PC-9 (cell line): Measurements from ENCODE around the gene GOLGA6A. TPM values are rescaled to one million over a fixed set of nuclear protein-coding genes. Genes with fewer than 3 reads are reported as not detected.

Source experiments
- BruUV-seq: library from RNA; stranded (reverse); fragments of 400-500 nt; replicated peaks from 2 replicates; lab custom pipeline; 2021; lab: Mats Ljungman, UMichigan
- CTCF ChIA-PET: fragments of 300-600 bp; sonication (Branson Sonifier 250); formaldehyde crosslinking; loops from one replicate; lab custom pipeline; 2022; ENCODE audit warnings: antibody characterized with exemption; lab: Charles Lee
- POLR2A ChIA-PET: fragments of 300-600 bp; sonication (Branson Sonifier 250); formaldehyde crosslinking; loops from one replicate; lab custom pipeline; 2022; ENCODE audit warnings: antibody characterized with exemption; ENCODE audit not compliant: unreplicated experiment; lab: Charles Lee
- DNase-seq, 2 experiments: peaks; one replicate each; pipeline versions ENCODE4 v3.0.0 to v3.0.0-alpha.2; 2015 to 2022; ENCODE audit warnings: mixed read lengths in 1 of 2
- H2AFZ ChIP-seq: fragments of 200-600 bp; sonication (generic); 2 replicates; pipeline ENCODE4 v1.8.1; 2017; ENCODE audit warnings: antibody characterized with exemption
- H3F3A ChIP-seq: fragments of 200-600 bp; sonication (generic); 2 replicates; pipeline ENCODE4 v1.8.1; 2017; ENCODE audit warnings: antibody characterized with exemption, mild to moderate bottlenecking, low read depth; ENCODE audit not compliant: insufficient read depth
- H3K27ac ChIP-seq: fragments of 200-600 bp; sonication (generic); 2 replicates; pipeline ENCODE4 v1.6.1; 2016; ENCODE audit warnings: mixed run types
- H3K27me3 ChIP-seq: fragments of 200-600 bp; sonication (generic); 2 replicates; pipeline ENCODE4 v1.6.1; 2016; ENCODE audit warnings: low read depth, mixed run types; ENCODE audit not compliant: insufficient read depth
- H3K36me3 ChIP-seq: fragments of 200-600 bp; sonication (generic); 2 replicates; pipeline ENCODE4 v1.6.1; 2016; ENCODE audit warnings: low read depth, mixed run types
- H3K4me1 ChIP-seq: fragments of 200-600 bp; sonication (generic); replicated peaks from 2 replicates; pipeline ENCODE4 v1.6.1; 2016; ENCODE audit warnings: mixed run types; ENCODE audit not compliant: insufficient read depth
- H3K4me2 ChIP-seq: fragments of 200-600 bp; sonication (generic); 2 replicates; pipeline ENCODE4 v1.6.1; 2017; ENCODE audit warnings: mixed run types
- H3K4me3 ChIP-seq: fragments of 200-600 bp; sonication (generic); 2 replicates; pipeline ENCODE4 v1.6.1; 2016; ENCODE audit warnings: mixed run types
- H3K79me2 ChIP-seq: fragments of 200-600 bp; sonication (generic); 2 replicates; pipeline ENCODE4 v1.6.1; 2017; ENCODE audit warnings: low read depth, mixed run types
- H3K9me2 ChIP-seq: fragments of 200-600 bp; sonication (generic); 2 replicates; pipeline ENCODE4 v1.8.1; 2017; ENCODE audit warnings: mild to moderate bottlenecking; ENCODE audit not compliant: insufficient read depth
- H3K9me3 ChIP-seq: fragments of 200-600 bp; sonication (generic); 2 replicates; pipeline ENCODE4 v1.8.1; 2016; ENCODE audit warnings: low read depth; ENCODE audit not compliant: insufficient read depth
- H4K20me1 ChIP-seq: fragments of 200-600 bp; sonication (generic); 2 replicates; pipeline ENCODE4 v1.8.1; 2017; ENCODE audit not compliant: insufficient read depth
- CTCF ChIP-seq: fragments of 200-600 bp; sonication (generic); conservative IDR thresholded peaks from 2 replicates; pipeline ENCODE4 v1.6.1; 2017; ENCODE audit warnings: mixed run types, antibody characterized with exemption, mild to moderate bottlenecking, moderate library complexity
- EZH2 ChIP-seq: fragments of 200-600 bp; sonication (generic); IDR thresholded peaks from 2 replicates; pipeline ENCODE4 v1.8.0; 2017; ENCODE audit warnings: antibody characterized with exemption, low read depth
- intact Hi-C: fragments of 100-400 bp; cut with micrococcal nuclease; formaldehyde crosslinking; loops from one replicate; pipeline ENCODE4 v1.10.0; 2022; ENCODE audit not compliant: unreplicated experiment
- total RNA-seq: library from RNA; stranded (reverse); gene quantifications from 2 replicates; pipeline ENCODE4 v1.2.3, GENCODE V29; 2021

GOLGA6A gene
- total RNA-seq, 1 experiment from 2014 or later = not detected

- H3K27me3 ChIP-seq = no peaks in the 10 kb centered on the region
- 0 out of 2 replicates have a peak, but pooled peaks cover 3% of the 10 kb centered on the region for H3F3A ChIP-seq
- CTCF ChIA-PET = no interaction called here
- H3K9me2 ChIP-seq = no peaks in the 10 kb centered on the region
- no peak overlapping the region for H2AFZ ChIP-seq
- no peaks in the 10 kb centered on the region; the same call in 1 of the 2 replicates for H4K20me1 ChIP-seq
- H3K27ac ChIP-seq = no peak overlapping the region
- POLR2A ChIA-PET = no interaction called here
- no peaks in the 10 kb centered on the region for H3K79me2 ChIP-seq
- H3K9me3 ChIP-seq = no peaks in the 10 kb centered on the region
- intact Hi-C loops = loop anchor here (10.0 kb wide), 1 partner anchor 58 kb away; no protein-coding TSS in a partner anchor
- BruUV-seq = no TSS peak
- TF ChIP-seq CTCF = no peak
- TF ChIP-seq EZH2 = no peak
- no peaks in the 10 kb centered on the region for H3K36me3 ChIP-seq
- H3K4me3 ChIP-seq = no peak overlapping the region
- no peak for DNase-seq
- no peak overlapping the region for H3K4me2 ChIP-seq
- no peaks in the 10 kb centered on the region for H3K4me1 ChIP-seq
Observed at GRCh38 chr15:74032606-74033561, 49.5 kb downstream of the GOLGA6A start.

- CTCF ChIA-PET = no interaction called here
- 0 out of 2 replicates have a peak, but pooled peaks cover 3% of the 10 kb centered on the region for H3F3A ChIP-seq
- H3K4me1 ChIP-seq = no peaks in the 10 kb centered on the region
- no peaks in the 10 kb centered on the region for H3K9me2 ChIP-seq
- H3K79me2 ChIP-seq = no peaks in the 10 kb centered on the region
- BruUV-seq = no TSS peak
- POLR2A ChIA-PET = no interaction called here
- H3K27ac ChIP-seq = no peak overlapping the region
- no peaks in the 10 kb centered on the region for H3K27me3 ChIP-seq
- intact Hi-C loops = loop anchor here (10.0 kb wide), 1 partner anchor 57 kb away; no protein-coding TSS in a partner anchor
- no peak for TF ChIP-seq CTCF
- TF ChIP-seq EZH2 = no peak
- no peak overlapping the region for H3K4me2 ChIP-seq
- H4K20me1 ChIP-seq = no peaks in the 10 kb centered on the region; the same call in none of the 2 replicates
- no peaks in the 10 kb centered on the region for H3K36me3 ChIP-seq
- no peaks in the 10 kb centered on the region for H3K9me3 ChIP-seq
- no peak overlapping the region for H3K4me3 ChIP-seq
- DNase-seq = no peak
- no peak overlapping the region for H2AFZ ChIP-seq
Observed at GRCh38 chr15:74032046-74032445, 50.3 kb downstream of the GOLGA6A start.

GRCh38 chr15:74028646-74029045 is 53.7 kb downstream of the GOLGA6A start:
- no peak for DNase-seq
- no peaks in the 10 kb centered on the region for H3K9me2 ChIP-seq
- intact Hi-C loops = no loop called here
- no peaks in the 10 kb centered on the region for H3K9me3 ChIP-seq
- no peaks in the 10 kb centered on the region for H3K4me1 ChIP-seq
- no peaks in the 10 kb centered on the region; the same call in none of the 2 replicates for H4K20me1 ChIP-seq
- no TSS peak for BruUV-seq
- no peak overlapping the region for H2AFZ ChIP-seq
- no peaks in the 10 kb centered on the region for H3K27me3 ChIP-seq
- H3K36me3 ChIP-seq = no peaks in the 10 kb centered on the region
- no peak overlapping the region for H3K4me3 ChIP-seq
- no peak overlapping the region for H3K4me2 ChIP-seq
- TF ChIP-seq EZH2 (no peak), CTCF (no peak)
- H3K79me2 ChIP-seq = no peaks in the 10 kb centered on the region
- ChIA-PET CTCF (no interaction called here), POLR2A (no interaction called here)
- H3F3A ChIP-seq = 0 out of 2 replicates have a peak, but pooled peaks cover 3% of the 10 kb centered on the region
- no peak overlapping the region for H3K27ac ChIP-seq
